Sigmoid colon (tissue), 4 donors: ENCODE measurements around the gene MMP21.

Source experiments
- EP300 ChIP-seq, 4 donors: sonication (generic); formaldehyde crosslinking; IDR thresholded peaks; one replicate each; pipeline ENCODE4 v1.6.1; 2017; ENCODE audit warnings: antibody characterized with exemption in 4 of 4
- POLR2A ChIP-seq, 2 donors: fragments of 450-650 bp; IDR thresholded peaks; one replicate each; pipeline ENCODE4 v1.6.1; 2016; ENCODE audit warnings: antibody characterized with exemption in 2 of 2, mild to moderate bottlenecking in 2 of 2, moderate library complexity in 2 of 2
- POLR2AphosphoS5 ChIP-seq, 4 donors: sonication (generic); formaldehyde crosslinking; IDR thresholded peaks; one replicate each; pipeline ENCODE4 v1.6.1; 2017; ENCODE audit warnings: antibody characterized with exemption in 4 of 4
- TF ChIP-seq, protein P1 (sequence below), 4 experiments: fragments of 450-650 bp in 3 of 4; fragments of 200-600 bp in 1 of 4; IDR thresholded peaks; one replicate each; pipeline ENCODE4 v1.5.1; 2016 to 2019; ENCODE audit warnings: antibody characterized with exemption in 4 of 4, mild to moderate bottlenecking in 3 of 4, moderate library complexity in 2 of 4

DNA sequence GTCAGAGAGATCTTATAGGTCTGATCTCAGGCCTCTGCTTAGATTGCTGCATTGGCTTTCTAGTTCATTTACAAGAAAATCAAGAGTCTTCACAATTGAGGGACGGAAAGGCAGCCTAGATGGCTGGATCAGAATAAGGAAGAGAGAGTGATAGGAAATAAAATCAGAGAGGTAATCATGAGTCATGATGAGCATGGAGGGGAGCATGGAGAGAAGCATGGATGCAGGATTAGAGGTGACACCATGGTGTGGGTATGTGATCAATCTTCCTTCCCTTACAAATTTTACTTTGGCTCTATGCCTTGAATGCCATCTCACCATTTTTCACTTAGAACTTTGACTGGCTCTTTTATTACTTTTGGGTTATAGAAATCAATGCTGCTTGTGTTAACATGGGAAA, 49.1 kb upstream of the MMP21 start:
- TF ChIP-seq, protein P1, sequence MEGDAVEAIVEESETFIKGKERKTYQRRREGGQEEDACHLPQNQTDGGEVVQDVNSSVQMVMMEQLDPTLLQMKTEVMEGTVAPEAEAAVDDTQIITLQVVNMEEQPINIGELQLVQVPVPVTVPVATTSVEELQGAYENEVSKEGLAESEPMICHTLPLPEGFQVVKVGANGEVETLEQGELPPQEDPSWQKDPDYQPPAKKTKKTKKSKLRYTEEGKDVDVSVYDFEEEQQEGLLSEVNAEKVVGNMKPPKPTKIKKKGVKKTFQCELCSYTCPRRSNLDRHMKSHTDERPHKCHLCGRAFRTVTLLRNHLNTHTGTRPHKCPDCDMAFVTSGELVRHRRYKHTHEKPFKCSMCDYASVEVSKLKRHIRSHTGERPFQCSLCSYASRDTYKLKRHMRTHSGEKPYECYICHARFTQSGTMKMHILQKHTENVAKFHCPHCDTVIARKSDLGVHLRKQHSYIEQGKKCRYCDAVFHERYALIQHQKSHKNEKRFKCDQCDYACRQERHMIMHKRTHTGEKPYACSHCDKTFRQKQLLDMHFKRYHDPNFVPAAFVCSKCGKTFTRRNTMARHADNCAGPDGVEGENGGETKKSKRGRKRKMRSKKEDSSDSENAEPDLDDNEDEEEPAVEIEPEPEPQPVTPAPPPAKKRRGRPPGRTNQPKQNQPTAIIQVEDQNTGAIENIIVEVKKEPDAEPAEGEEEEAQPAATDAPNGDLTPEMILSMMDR (IDR thresholded peaks at IDR 0.05) = no peak
- TF ChIP-seq POLR2AphosphoS5 (IDR thresholded peaks at IDR 0.05) (no peak), POLR2A (IDR thresholded peaks at IDR 0.05) (no peak), EP300 (IDR thresholded peaks at IDR 0.05) (no peak)
